GM12801 (cell line): ENCODE results near the gene PTPRO.

Experiments
- CTCF ChIP-seq: IDR thresholded peaks from one replicate; pipeline ENCODE4 v1.5.1; 2011; ENCODE audit warnings: control low read depth; ENCODE audit not compliant: insufficient read length; ENCODE audit errors: extremely low read depth

The PTPRO gene

GRCh38 chr12:15522574-15523187, 200.4 kb downstream of the PTPRO start:
- no peak for TF ChIP-seq CTCF

- no peak for TF ChIP-seq CTCF
Measured at GRCh38 chr12:15525441-15525840, 203.1 kb downstream of the PTPRO start.

GRCh38 chr12:15526033-15526432, 203.7 kb downstream of the PTPRO start:
- TF ChIP-seq CTCF: no peak

GRCh38 chr12:15527201-15528080, 205.1 kb downstream of the PTPRO start:
- TF ChIP-seq CTCF: no peak

- no peak for TF ChIP-seq CTCF
Measured at GRCh38 chr12:15528666-15529065, 206.4 kb downstream of the PTPRO start.

- TF ChIP-seq CTCF: no peak
Measured at GRCh38 chr12:15530361-15530760, 208.1 kb downstream of the PTPRO start.

GRCh38 chr12:15532364-15532977, 210.2 kb downstream of the PTPRO start:
- TF ChIP-seq CTCF: no peak
